VCaP (cell line): ENCODE measurements around the gene VSTM2B.

Experiments
- H3K27ac ChIP-seq: fragments of 450-650 bp; 2 replicates; pipeline ENCODE4 v1.5.1; 2017
- TF ChIP-seq, protein P1 (sequence below): fragments of 450-650 bp; conservative IDR thresholded peaks from 2 replicates; pipeline ENCODE4 v1.5.1; 2017; ENCODE audit warnings: mild to moderate bottlenecking, moderate library complexity

Gene VSTM2B

DNA sequence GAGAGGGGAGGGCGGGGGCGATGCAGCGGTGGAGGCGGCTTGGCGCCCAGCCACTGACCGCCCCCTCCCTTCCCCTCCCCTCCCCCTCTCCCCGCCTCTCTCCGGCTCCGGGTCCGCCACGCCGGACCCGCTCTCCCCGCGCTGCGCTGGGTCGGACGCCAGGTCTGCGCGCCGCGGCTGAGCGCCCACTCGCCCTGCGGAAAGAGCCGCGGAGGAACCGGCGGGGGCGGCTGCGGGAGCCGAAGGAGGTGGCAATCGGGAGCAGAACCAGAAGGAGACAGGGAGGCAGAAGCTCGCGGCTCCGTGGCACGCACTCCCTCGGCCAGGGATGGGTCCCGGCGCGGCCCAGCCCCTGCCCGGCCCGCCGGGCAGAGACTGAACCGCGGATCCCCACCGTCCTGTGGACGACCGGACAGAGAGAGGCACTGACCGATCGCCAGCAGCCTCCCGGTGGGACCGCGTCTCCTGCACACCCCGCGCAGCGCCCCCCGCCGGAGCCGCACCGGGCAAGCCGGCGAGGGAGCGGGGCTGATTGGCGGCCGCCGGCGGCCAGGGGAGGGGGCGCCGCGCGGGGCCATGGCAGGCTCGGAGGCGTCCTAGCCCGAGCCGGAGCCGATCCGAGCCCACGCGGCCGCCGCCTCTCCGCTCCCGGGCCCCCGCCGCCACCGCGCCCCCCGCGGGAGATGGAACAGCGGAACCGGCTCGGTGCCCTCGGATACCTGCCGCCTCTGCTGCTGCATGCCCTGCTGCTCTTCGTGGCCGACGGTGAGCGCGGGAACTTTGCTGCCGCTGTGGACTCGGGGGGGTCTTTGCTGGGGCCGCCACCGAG, at the start of gene VSTM2B:
Gene VSTM2B (plus strand): TSS at position 94 of the 829 bp plus-strand sequence. CDS start 590 bp downstream, at position 684.
- no peak within 1 kb of the TSS for H3K27ac ChIP-seq
- TF ChIP-seq, protein P1, sequence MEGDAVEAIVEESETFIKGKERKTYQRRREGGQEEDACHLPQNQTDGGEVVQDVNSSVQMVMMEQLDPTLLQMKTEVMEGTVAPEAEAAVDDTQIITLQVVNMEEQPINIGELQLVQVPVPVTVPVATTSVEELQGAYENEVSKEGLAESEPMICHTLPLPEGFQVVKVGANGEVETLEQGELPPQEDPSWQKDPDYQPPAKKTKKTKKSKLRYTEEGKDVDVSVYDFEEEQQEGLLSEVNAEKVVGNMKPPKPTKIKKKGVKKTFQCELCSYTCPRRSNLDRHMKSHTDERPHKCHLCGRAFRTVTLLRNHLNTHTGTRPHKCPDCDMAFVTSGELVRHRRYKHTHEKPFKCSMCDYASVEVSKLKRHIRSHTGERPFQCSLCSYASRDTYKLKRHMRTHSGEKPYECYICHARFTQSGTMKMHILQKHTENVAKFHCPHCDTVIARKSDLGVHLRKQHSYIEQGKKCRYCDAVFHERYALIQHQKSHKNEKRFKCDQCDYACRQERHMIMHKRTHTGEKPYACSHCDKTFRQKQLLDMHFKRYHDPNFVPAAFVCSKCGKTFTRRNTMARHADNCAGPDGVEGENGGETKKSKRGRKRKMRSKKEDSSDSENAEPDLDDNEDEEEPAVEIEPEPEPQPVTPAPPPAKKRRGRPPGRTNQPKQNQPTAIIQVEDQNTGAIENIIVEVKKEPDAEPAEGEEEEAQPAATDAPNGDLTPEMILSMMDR = no peak

DNA sequence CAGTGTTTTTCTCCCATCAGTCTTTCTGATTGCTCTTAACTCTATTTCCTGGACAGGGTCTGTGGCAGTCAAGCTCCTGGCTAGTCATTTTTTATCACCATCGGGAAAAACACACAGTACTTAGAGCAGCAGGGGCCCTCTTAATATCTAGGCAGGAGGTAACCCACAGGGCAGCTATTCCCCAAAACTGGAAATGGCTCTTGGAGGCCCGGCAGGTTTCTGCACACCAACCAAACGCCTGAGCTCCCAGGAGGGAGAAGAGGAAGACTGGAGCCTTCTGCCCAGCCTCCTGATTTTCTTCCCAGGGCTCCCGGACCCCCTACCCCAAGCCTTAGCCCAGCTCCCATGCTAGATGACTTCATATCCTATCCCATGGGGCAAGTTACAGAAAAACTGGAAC, 49.3 kb upstream of the VSTM2B start:
- TF ChIP-seq, protein P1 = no peak
- H3K27ac ChIP-seq = no peak overlapping the region

DNA sequence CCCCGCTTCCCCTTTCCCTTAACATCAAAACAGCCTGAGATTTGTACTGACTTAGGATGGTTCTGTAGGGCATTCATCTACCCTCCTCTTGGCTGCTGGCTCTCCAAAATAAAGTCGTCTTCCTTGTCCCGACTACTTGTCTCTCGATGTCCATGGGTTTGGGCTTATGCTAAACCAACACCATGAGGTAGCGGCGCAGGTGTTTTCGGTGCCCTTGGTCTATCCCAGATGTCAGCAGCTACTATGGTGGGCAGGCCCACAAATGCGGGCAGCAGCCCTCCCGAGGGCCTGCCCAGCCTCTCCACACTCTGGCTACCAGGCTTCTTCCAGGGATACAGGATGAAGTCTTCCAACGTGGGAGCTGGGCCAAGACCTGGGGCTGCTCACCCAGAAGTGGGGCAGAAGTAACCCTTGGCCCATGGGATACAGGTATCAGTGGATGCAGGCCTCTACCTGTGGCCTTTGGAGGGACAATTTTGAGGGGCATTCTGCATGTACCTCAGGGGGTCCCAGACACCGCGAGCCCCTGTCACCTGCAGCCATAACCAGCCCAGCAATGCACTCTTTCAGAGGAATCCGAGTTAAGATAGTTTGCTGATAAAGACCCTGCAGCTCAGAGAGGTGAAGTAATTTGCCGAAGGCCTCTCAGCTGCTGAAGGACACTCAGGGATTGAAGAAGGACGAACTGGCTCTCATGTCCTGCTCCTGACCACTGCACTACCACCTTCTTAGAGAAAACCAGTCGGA, 47.8 kb upstream of the VSTM2B start:
- H3K27ac ChIP-seq = no peak overlapping the region
- TF ChIP-seq, protein P1 = no peak

DNA sequence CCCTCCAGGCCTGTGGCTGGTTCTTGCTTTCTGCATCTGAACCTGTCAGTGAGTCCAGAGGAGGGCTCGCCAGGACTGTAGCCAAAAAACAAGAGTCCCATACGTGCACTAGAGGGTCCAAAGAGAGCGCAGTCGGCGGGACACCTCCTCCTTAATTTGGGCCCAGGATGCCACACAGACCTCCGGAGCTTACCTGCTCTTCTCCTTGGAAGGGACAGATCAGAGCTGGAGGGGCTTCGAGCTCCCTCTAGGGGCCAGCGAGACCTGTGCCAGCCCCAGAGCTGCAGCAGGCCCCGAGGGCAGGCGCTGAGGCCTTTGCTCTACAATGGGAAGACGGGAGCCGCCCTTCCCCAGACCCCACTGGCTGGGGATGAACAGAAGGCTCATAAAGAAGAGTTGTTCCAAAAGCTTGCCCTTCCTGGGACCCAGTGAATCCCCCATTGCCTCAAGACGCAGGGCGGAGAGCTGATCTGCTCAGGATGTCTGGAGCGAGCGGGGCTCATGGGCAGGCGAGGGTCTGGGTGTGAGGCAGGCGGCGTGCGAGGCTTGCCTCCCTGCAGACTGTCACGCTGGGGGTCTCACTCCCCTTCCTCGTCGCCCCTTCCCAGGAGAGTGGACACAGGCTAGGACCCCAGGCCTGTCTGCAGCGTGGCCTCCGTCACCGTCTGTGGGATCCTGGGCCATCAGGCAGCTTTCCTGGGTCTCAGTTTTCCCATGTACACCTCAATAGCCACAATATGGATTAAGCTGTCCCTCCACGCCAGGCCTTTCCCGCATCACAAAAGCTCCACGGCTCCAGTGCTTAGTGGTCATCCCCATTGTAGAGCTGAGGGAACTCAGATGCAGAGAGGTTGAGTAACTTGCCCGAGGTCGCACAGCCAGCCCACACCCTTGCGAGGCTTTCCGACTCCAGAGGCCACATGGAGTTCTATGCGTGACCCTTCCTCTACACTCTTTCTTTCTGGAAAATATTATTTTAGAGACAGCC, 46.9 kb upstream of the VSTM2B start:
- H3K27ac ChIP-seq = no peak overlapping the region
- TF ChIP-seq, protein P1 = peak; percentile 86

DNA sequence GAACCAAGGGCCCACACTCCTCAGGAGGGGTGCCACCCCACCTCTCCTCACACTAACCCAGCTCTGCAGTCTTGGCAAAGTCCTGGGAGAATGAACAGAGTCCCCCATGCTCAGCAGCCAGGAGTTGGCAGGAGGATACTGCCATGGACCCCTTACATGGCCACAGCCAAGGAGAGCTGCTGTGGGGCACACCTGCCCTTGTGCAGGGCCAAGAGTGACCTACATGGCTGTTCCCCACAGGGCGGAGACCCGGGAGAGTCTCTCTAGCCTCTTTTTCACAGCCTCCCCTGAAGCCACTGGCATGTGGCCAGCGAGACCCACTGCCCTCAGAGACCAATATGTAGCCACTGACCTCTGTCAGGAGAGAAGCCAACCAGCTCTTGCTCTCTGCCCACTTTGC, 45.9 kb upstream of the VSTM2B start:
- no peak overlapping the region for H3K27ac ChIP-seq
- TF ChIP-seq, protein P1 = no peak

DNA sequence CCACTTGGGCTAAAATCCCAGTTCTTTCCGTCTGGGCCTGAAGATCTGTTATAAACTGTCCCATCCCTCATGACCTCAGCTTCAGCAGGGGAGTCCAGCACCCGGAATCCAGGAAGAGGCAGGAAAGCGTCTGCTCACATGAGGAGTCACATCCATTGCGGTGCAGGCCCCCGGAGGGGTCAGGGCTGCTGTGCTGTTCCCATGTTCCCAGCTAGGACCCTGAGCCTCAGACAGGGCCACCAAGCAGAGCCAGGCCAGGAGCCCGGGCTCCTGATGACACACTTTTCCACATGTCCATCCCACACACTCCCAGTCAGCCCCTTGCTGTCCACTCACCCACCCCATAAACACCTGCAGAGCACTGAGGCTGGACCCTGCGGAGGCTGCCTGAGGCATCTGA, 45.3 kb upstream of the VSTM2B start:
- TF ChIP-seq, protein P1 = no peak
- no peak overlapping the region for H3K27ac ChIP-seq
